IMR-90 (cell line): Measurements from ENCODE around the gene ZNF582. TPM values are rescaled to one million over a fixed set of nuclear protein-coding genes. Genes with fewer than 3 reads are reported as not detected.

ENCODE experiments used
- ATAC-seq: fragments of 200-7000 bp; cut with Tn5 transposase; 2 replicates; pipeline ENCODE4 v1.9.1; 2020; ENCODE audit warnings: low read depth, mild to moderate bottlenecking, moderate library complexity
- BruUV-seq: library from RNA; stranded (reverse); fragments of 400-500 nt; replicated peaks from 2 replicates; lab custom pipeline; 2021; lab: Mats Ljungman, UMichigan
- CTCF ChIA-PET: fragments of 300-600 bp; formaldehyde crosslinking; extraction: SDS; loops from one replicate; lab custom pipeline; 2021; ENCODE audit warnings: antibody characterized with exemption; lab: Yijun Ruan, JAX
- POLR2A ChIA-PET: fragments of 300-600 bp; sonication (Branson Sonifier 250); formaldehyde crosslinking; loops from one replicate; lab custom pipeline; 2022; ENCODE audit warnings: antibody characterized with exemption; ENCODE audit not compliant: unreplicated experiment; lab: Charles Lee
- DNase-seq: peaks from one replicate; pipeline ENCODE4 v3.0.0; 2013
- H2AFZ ChIP-seq: replicated peaks from 2 replicates; pipeline ENCODE3; 2013; ENCODE audit warnings: low read length, mild to moderate bottlenecking; ENCODE audit not compliant: poor library complexity
- H2AK5ac ChIP-seq: 2 replicates; pipeline ENCODE4 v1.6.1; 2013; ENCODE audit warnings: low read depth, low read length, inconsistent platforms
- H2AK9ac ChIP-seq: replicated peaks from 2 replicates; pipeline ENCODE3; 2013; ENCODE audit warnings: mild to moderate bottlenecking, low read depth, low read length, moderate library complexity; ENCODE audit not compliant: poor library complexity
- H2BK120ac ChIP-seq: 2 replicates; pipeline ENCODE4 v1.6.1; 2013; ENCODE audit warnings: low read depth, low read length, inconsistent platforms
- H2BK15ac ChIP-seq: 3 replicates; pipeline ENCODE4 v1.6.1; 2013; ENCODE audit warnings: low read depth, low read length, inconsistent platforms
- H2BK20ac ChIP-seq: 2 replicates; pipeline ENCODE4 v1.6.1; 2013; ENCODE audit warnings: low read depth, mild to moderate bottlenecking, inconsistent platforms, low read length, moderate library complexity
- H2BK5ac ChIP-seq: 2 replicates; pipeline ENCODE4 v1.6.1; 2013; ENCODE audit warnings: mild to moderate bottlenecking, low read depth, low read length, inconsistent platforms; ENCODE audit not compliant: poor library complexity, severe bottlenecking
- H3K14ac ChIP-seq: replicated peaks from 2 replicates; pipeline ENCODE4 v1.6.1; 2013; ENCODE audit warnings: low read depth, low read length, inconsistent platforms
- H3K18ac ChIP-seq: 2 replicates; pipeline ENCODE4 v1.6.1; 2013; ENCODE audit warnings: low read depth, low read length, control low read depth
- H3K23ac ChIP-seq: 2 replicates; pipeline ENCODE4 v1.6.1; 2013; ENCODE audit warnings: low read depth, low read length, inconsistent platforms
- H3K27ac ChIP-seq: 2 replicates; pipeline ENCODE4 v1.5.1; 2013; ENCODE audit warnings: mild to moderate bottlenecking, control low read depth, low read length; ENCODE audit not compliant: insufficient read depth
- H3K27me3 ChIP-seq: 2 replicates; pipeline ENCODE4 v1.6.1; 2013; ENCODE audit warnings: low read length; ENCODE audit not compliant: control insufficient read depth, insufficient read depth
- H3K36me3 ChIP-seq: 2 replicates; pipeline ENCODE4 v1.6.1; 2013; ENCODE audit warnings: low read length, mixed read lengths; ENCODE audit not compliant: control insufficient read depth, insufficient read depth
- H3K4ac ChIP-seq: 2 replicates; pipeline ENCODE4 v1.6.1; 2013; ENCODE audit warnings: low read depth, low read length, inconsistent platforms
- H3K4me1 ChIP-seq: 2 replicates; pipeline ENCODE4 v1.6.1; 2013; ENCODE audit warnings: low read length, mixed read lengths; ENCODE audit not compliant: control insufficient read depth, insufficient read depth
- H3K4me2 ChIP-seq: 2 replicates; pipeline ENCODE4 v1.6.1; 2013; ENCODE audit warnings: low read depth, mild to moderate bottlenecking, control low read depth, low read length, moderate library complexity
- H3K4me3 ChIP-seq: 2 replicates; pipeline ENCODE4 v1.5.1; 2013; ENCODE audit warnings: low read depth, mild to moderate bottlenecking, control low read depth, low read length, moderate library complexity; ENCODE audit not compliant: insufficient read depth
- H3K56ac ChIP-seq: 2 replicates; pipeline ENCODE4 v1.6.1; 2013; ENCODE audit warnings: low read length, inconsistent platforms; ENCODE audit not compliant: insufficient read depth; ENCODE audit errors: extremely low read depth
- H3K79me1 ChIP-seq, 2 experiments: 2 replicates each; pipeline ENCODE4 v1.6.1; 2013; ENCODE audit warnings: low read length in 2 of 2, inconsistent platforms in 1 of 2, low read depth in 1 of 2
- H3K9ac ChIP-seq: 2 replicates; pipeline ENCODE4 v1.6.1; 2013; ENCODE audit warnings: low read depth, low read length, control low read depth
- H3K9me1 ChIP-seq: 2 replicates; pipeline ENCODE4 v1.6.1; 2013; ENCODE audit warnings: low read length, inconsistent platforms; ENCODE audit not compliant: insufficient read depth
- H3K9me3 ChIP-seq: 2 replicates; pipeline ENCODE4 v1.6.1; 2013; ENCODE audit warnings: low read length; ENCODE audit not compliant: control insufficient read depth, insufficient read depth
- H4K20me1 ChIP-seq: 2 replicates; pipeline ENCODE4 v1.6.1; 2013; ENCODE audit warnings: low read length, inconsistent platforms; ENCODE audit not compliant: insufficient read depth
- H4K5ac ChIP-seq: 2 replicates; pipeline ENCODE4 v1.6.1; 2013; ENCODE audit warnings: mild to moderate bottlenecking, low read depth, low read length, control low read depth
- H4K8ac ChIP-seq, 2 experiments: 2 replicates each; pipeline ENCODE4 v1.6.1; 2013; ENCODE audit warnings: low read depth in 2 of 2, low read length in 2 of 2, control low read depth in 1 of 2, inconsistent platforms in 1 of 2
- H4K91ac ChIP-seq: 2 replicates; pipeline ENCODE4 v1.6.1; 2013; ENCODE audit warnings: low read depth, low read length, inconsistent platforms; ENCODE audit not compliant: insufficient read depth
- FOS ChIP-seq: fragments of 150-350 bp; IDR thresholded peaks from 2 replicates; pipeline ENCODE4 v1.6.1; 2016; ENCODE audit warnings: low read depth, low read length
- MAFK ChIP-seq: IDR thresholded peaks from 2 replicates; pipeline ENCODE4 v1.6.1; 2012; ENCODE audit warnings: low read depth, low read length, improper control_type of control experiment
- NFE2L2 ChIP-seq: fragments of 150-350 bp; IDR thresholded peaks from 2 replicates; pipeline ENCODE4 v1.6.1; 2016; ENCODE audit warnings: low read depth, mild to moderate bottlenecking, low read length
- RFX5 ChIP-seq: IDR thresholded peaks from 2 replicates; pipeline ENCODE4 v1.8.0; 2012; ENCODE audit warnings: low read depth, mild to moderate bottlenecking, low read length, moderate library complexity
- USF2 ChIP-seq: fragments of 150-350 bp; IDR thresholded peaks from 2 replicates; pipeline ENCODE4 v1.6.1; 2017; ENCODE audit warnings: mild to moderate bottlenecking, antibody characterized with exemption, low read length, low read depth
- WGBS, 2 experiments: methylation state at CpG; one replicate each; pipeline versions ENCODE4 v1.1.5 to v1.1.7; 2013; ENCODE audit warnings: missing lambda C conversion rate in 2 of 2; ENCODE audit not compliant: insufficient read length in 1 of 2; ENCODE audit errors: extremely low coverage in 2 of 2; 5-methylcytosine and 5-hydroxymethylcytosine counted together
- dilution Hi-C: fragments of 300-500 bp; cut with HindIII; formaldehyde crosslinking; loops from one replicate; pipeline ENCODE4 v1.14.3; 2018; ENCODE audit warnings: low sequenced_read_pairs; ENCODE audit not compliant: unreplicated experiment
- in situ Hi-C: fragments of 300-500 bp; cut with MboI; formaldehyde crosslinking; loops from 3 replicates; pipeline ENCODE4 v1.14.3; 2019; ENCODE audit warnings: low sequenced_read_pairs, inconsistent platforms, mixed read lengths
- intact Hi-C: fragments of 100-400 bp; cut with micrococcal nuclease; formaldehyde crosslinking; loops from 2 replicates; pipeline ENCODE4 v1.10.0; 2022
- polyA plus RNA-seq, 3 experiments: library from polyadenylated mRNA; depleted of rRNA; stranded (reverse); fragments of >200 nt; gene quantifications; 2 replicates each; pipeline ENCODE4 v1.2.3, GENCODE V29; 2012; ENCODE audit warnings: low replicate concordance in 1 of 3
- total RNA-seq: library from RNA; depleted of rRNA; stranded (reverse); fragments of >200 nt; gene quantifications from 2 replicates; pipeline ENCODE4 v1.2.3, GENCODE V29; 2012

The ZNF582 gene
- total and polyA plus RNA-seq, 2 of the 4 experiments (the other 2 are of a cell fraction), result 1.6 to 1.8 TPM

GRCh38 chr19:56398809-56399208 lies 5.5 kb upstream of the ZNF582 start:
- H3K23ac ChIP-seq, result no peak overlapping the region
- no peak overlapping the region for H4K8ac ChIP-seq
- intact Hi-C loops, result no loop called here
- H2BK120ac ChIP-seq, result no peak overlapping the region
- WGBS, 2 experiments, result 57% methylated on average over 3 of the region's 5 CpGs; no CpG with 5 or more reads in 1 of the 2 experiments
- no peak for ATAC-seq
- no peak overlapping the region for H3K56ac ChIP-seq
- H3K4me1 ChIP-seq, result no peaks in the 10 kb centered on the region
- no peak overlapping the region for H2BK15ac ChIP-seq
- H2AK5ac ChIP-seq, result no peak overlapping the region
- peaks cover 7% of the 10 kb centered on the region; the same call in 1 of the 2 replicates for H3K36me3 ChIP-seq
- ChIA-PET CTCF (no interaction called here), POLR2A (no interaction called here)
- no peak overlapping the region for H3K18ac ChIP-seq
- no peak overlapping the region for H4K5ac ChIP-seq
- in situ Hi-C loops, result no loop called here
- no peak for TF ChIP-seq FOS
- no peak for TF ChIP-seq RFX5
- TF ChIP-seq USF2, result no peak
- no peak for TF ChIP-seq NFE2L2
- no peak for TF ChIP-seq MAFK
- dilution Hi-C loops, result no loop called here
- no peak overlapping the region for H3K4ac ChIP-seq
- no peak overlapping the region for H3K4me2 ChIP-seq
- no peaks in the 10 kb centered on the region for H4K20me1 ChIP-seq
- no peak overlapping the region for H3K9ac ChIP-seq
- no peaks in the 10 kb centered on the region for H3K27me3 ChIP-seq
- H3K4me3 ChIP-seq, result no peak overlapping the region
- no peak overlapping the region for H4K91ac ChIP-seq
- no peak overlapping the region for H2BK5ac ChIP-seq
- H3K9me3 ChIP-seq, result peaks cover 10% of the 10 kb centered on the region
- no peak overlapping the region for H3K27ac ChIP-seq
- no peak overlapping the region for H2AK9ac ChIP-seq
- DNase-seq, result no peak
- H3K79me1 ChIP-seq, result 0 out of 4 replicates have a peak, but pooled peaks cover 0 to 4% of the 10 kb centered on the region in 2 experiments
- no peak overlapping the region for H2BK20ac ChIP-seq
- no peak overlapping the region for H2AFZ ChIP-seq
- 0 out of 2 replicates have a peak, but pooled peaks cover under 1% of the 10 kb centered on the region for H3K9me1 ChIP-seq
- H3K14ac ChIP-seq, result no peak overlapping the region
- no TSS peak for BruUV-seq
